ENCODE data around the gene PPP3CA. TPM values are rescaled to one million over a fixed set of nuclear protein-coding genes. Genes with fewer than 3 reads are reported as not detected.

Gene PPP3CA
- total RNA-seq, 2 donors from 2014 or later = 71.3 to 142 TPM

GRCh38 chr4:101326576-101326975, 20.8 kb downstream of the PPP3CA start:
- intact Hi-C loops (cut with DNase I) = no loop called here
- Histone ChIP-seq H3K36me3 (no peaks in the 10 kb centered on the region), H3K27me3 (replicated peaks; ENCODE audit: insufficient read depth) (no peaks in the 10 kb centered on the region), H3K4me3 (no peak overlapping the region), H3K9me3 (no peaks in the 10 kb centered on the region), H3K4me1 (replicated peaks) (no peaks in the 10 kb centered on the region), H3K27ac (no peak overlapping the region)
- whole genome bisulfite sequencing = 88% methylated on average over 1 of the region's 1 CpG
- DNase-seq (ENCODE audit: low spot score) = no peak
- TF ChIP-seq, protein P1, sequence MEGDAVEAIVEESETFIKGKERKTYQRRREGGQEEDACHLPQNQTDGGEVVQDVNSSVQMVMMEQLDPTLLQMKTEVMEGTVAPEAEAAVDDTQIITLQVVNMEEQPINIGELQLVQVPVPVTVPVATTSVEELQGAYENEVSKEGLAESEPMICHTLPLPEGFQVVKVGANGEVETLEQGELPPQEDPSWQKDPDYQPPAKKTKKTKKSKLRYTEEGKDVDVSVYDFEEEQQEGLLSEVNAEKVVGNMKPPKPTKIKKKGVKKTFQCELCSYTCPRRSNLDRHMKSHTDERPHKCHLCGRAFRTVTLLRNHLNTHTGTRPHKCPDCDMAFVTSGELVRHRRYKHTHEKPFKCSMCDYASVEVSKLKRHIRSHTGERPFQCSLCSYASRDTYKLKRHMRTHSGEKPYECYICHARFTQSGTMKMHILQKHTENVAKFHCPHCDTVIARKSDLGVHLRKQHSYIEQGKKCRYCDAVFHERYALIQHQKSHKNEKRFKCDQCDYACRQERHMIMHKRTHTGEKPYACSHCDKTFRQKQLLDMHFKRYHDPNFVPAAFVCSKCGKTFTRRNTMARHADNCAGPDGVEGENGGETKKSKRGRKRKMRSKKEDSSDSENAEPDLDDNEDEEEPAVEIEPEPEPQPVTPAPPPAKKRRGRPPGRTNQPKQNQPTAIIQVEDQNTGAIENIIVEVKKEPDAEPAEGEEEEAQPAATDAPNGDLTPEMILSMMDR (IDR thresholded peaks at IDR 0.05) = no peak
- TF ChIP-seq POLR2A (IDR thresholded peaks at IDR 0.05) (no peak), POLR2AphosphoS5 (IDR thresholded peaks at IDR 0.05) (no peak)

GRCh38 chr4:101322743-101323142, 24.6 kb downstream of the PPP3CA start:
- TF ChIP-seq POLR2AphosphoS5 (IDR thresholded peaks at IDR 0.05) (no peak), POLR2A (IDR thresholded peaks at IDR 0.05) (no peak)
- TF ChIP-seq, protein P1 (IDR thresholded peaks at IDR 0.05) = no peak
- H3K27me3 ChIP-seq (replicated peaks; ENCODE audit: insufficient read depth) = no peaks in the 10 kb centered on the region
- H3K4me3 ChIP-seq = no peak overlapping the region
- 94% methylated on average over 1 of the region's 1 CpG for WGBS
- H3K4me1 ChIP-seq (replicated peaks) = no peaks in the 10 kb centered on the region
- no peak for DNase-seq (ENCODE audit: low spot score)
- intact Hi-C loops (cut with DNase I) = no loop called here
- no peaks in the 10 kb centered on the region for H3K36me3 ChIP-seq
- no peak overlapping the region for H3K27ac ChIP-seq
- H3K9me3 ChIP-seq = no peaks in the 10 kb centered on the region

GRCh38 chr4:101321481-101322042, 25.8 kb downstream of the PPP3CA start:
- TF ChIP-seq, protein P1 (IDR thresholded peaks at IDR 0.05) = no peak
- TF ChIP-seq POLR2A (IDR thresholded peaks at IDR 0.05) (no peak), POLR2AphosphoS5 (IDR thresholded peaks at IDR 0.05) (peak; percentile 35)
- 17% methylated on average over 4 of the region's 4 CpGs for WGBS
- intact Hi-C loops (cut with DNase I) = no loop called here

GRCh38 chr4:101315786-101316185, 31.5 kb downstream of the PPP3CA start:
- no peak for DNase-seq (ENCODE audit: low spot score)
- TF ChIP-seq POLR2AphosphoS5 (IDR thresholded peaks at IDR 0.05) (no peak), POLR2A (IDR thresholded peaks at IDR 0.05) (no peak)
- TF ChIP-seq, protein P1 (IDR thresholded peaks at IDR 0.05) = no peak
- Histone ChIP-seq H3K27me3 (replicated peaks; ENCODE audit: insufficient read depth) (no peaks in the 10 kb centered on the region), H3K4me3 (no peak overlapping the region), H3K9me3 (no peaks in the 10 kb centered on the region), H3K36me3 (no peaks in the 10 kb centered on the region), H3K4me1 (replicated peaks) (no peaks in the 10 kb centered on the region), H3K27ac (no peak overlapping the region)
- 98% methylated on average over 3 of the region's 3 CpGs for WGBS
- intact Hi-C loops (cut with DNase I) = no loop called here

More at GRCh38 chr4:101321481-101322042, 25.8 kb downstream of the PPP3CA start:
- no peak for DNase-seq (ENCODE audit: low spot score)
- Histone ChIP-seq H3K36me3 (no peaks in the 10 kb centered on the region), H3K27ac (peak overlapping the region; percentile 15 to 42), H3K9me3 (no peaks in the 10 kb centered on the region), H3K4me1 (replicated peaks) (no peaks in the 10 kb centered on the region), H3K27me3 (replicated peaks; ENCODE audit: insufficient read depth) (no peaks in the 10 kb centered on the region), H3K4me3 (no peak overlapping the region)

DNA sequence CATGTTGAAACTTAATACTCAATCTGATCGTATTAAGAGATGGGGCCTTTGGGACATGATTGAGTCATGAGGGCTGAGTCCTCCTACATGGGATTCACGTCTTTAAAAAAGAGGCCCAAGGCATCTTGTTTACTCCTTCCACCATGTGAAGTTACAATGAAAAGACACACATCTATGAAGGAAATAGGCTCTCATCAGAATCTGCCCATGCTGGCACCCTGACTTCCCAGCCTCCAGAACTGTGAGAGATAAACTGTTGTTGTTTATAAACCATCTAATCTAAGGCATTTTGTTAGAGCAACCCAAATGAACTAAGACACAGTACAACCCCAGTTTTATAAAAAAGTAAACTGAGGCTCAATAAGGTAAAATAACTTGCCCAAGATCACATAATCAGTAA, 32.3 kb downstream of the PPP3CA start:
- Histone ChIP-seq H3K27ac (no peak overlapping the region), H3K27me3 (replicated peaks; ENCODE audit: insufficient read depth) (no peaks in the 10 kb centered on the region), H3K9me3 (no peaks in the 10 kb centered on the region), H3K36me3 (no peaks in the 10 kb centered on the region), H3K4me1 (replicated peaks) (no peaks in the 10 kb centered on the region), H3K4me3 (no peak overlapping the region)
- DNase-seq (ENCODE audit: low spot score) = no peak
- intact Hi-C loops (cut with DNase I) = no loop called here
- 92% methylated on average over 2 of the region's 2 CpGs for WGBS
- TF ChIP-seq POLR2A (IDR thresholded peaks at IDR 0.05) (no peak), POLR2AphosphoS5 (IDR thresholded peaks at IDR 0.05) (no peak)
- TF ChIP-seq, protein P1 (IDR thresholded peaks at IDR 0.05) = no peak
